ENCODE data around the gene PRM3. TPM values are rescaled to one million over a fixed set of nuclear protein-coding genes. Genes with fewer than 3 reads are reported as not detected.

The PRM3 gene
- total and polyA plus RNA-seq, 2 experiments from 2014 or later, result not detected

GRCh38 chr16:11253009-11253994, 20.1 kb downstream of the PRM3 start:
- WGBS, 2 experiments (ENCODE audit: low coverage in 1 of 2, low lambda C conversion rate in 2 of 2, missing lambda C conversion rate in 2 of 2), result 73 to 81% methylated on average over 5 of the region's 5 CpGs
- H3F3A ChIP-seq (ENCODE audit: insufficient read depth), result peaks cover 8% of the 10 kb centered on the region
- TF ChIP-seq EZH2 (IDR thresholded peaks at IDR 0.05; ENCODE audit: insufficient read depth, poor library complexity, severe bottlenecking), result no peak
- TF ChIP-seq EZH2phosphoT487 (IDR thresholded peaks at IDR 0.05; ENCODE audit: insufficient read depth, low read depth), result no peak
- H3K4me1 ChIP-seq (ENCODE audit: insufficient read depth), result peaks cover 4% of the 10 kb centered on the region; the same call in 1 of the 2 replicates
- no peak overlapping the region for H3K27ac ChIP-seq
- H3K9me3 ChIP-seq (ENCODE audit: low read depth), result no peaks in the 10 kb centered on the region
- H3K4me3 ChIP-seq, result no peak overlapping the region
- no peak overlapping the region for H2AFZ ChIP-seq
- H3K9me2 ChIP-seq (ENCODE audit: insufficient read depth), result no peaks in the 10 kb centered on the region
- H3K27me3 ChIP-seq (replicated peaks; ENCODE audit: insufficient read depth), result no peaks in the 10 kb centered on the region
- H4K20me1 ChIP-seq (ENCODE audit: insufficient read depth), result no peaks in the 10 kb centered on the region
- no peaks in the 10 kb centered on the region for H3K79me2 ChIP-seq (ENCODE audit: insufficient read depth)
- H3K4me2 ChIP-seq (ENCODE audit: unreplicated experiment), result peak overlapping the region; percentile 86
- no peaks in the 10 kb centered on the region for H3K36me3 ChIP-seq (ENCODE audit: low read depth)
- in situ Hi-C loops (cut with MboI), result loop anchor here (10.0 kb wide), 1 partner anchor 289 kb away; no protein-coding TSS in a partner anchor
- peak; percentile 65 for DNase-seq
- H3K9ac ChIP-seq, result no peak overlapping the region

- no peak overlapping the region for H3K4me2 ChIP-seq (ENCODE audit: unreplicated experiment)
- no peak overlapping the region for H3K9ac ChIP-seq
- peaks cover 4% of the 10 kb centered on the region; the same call in 1 of the 2 replicates for H3K4me1 ChIP-seq (ENCODE audit: insufficient read depth)
- H2AFZ ChIP-seq, result no peak overlapping the region
- peaks cover 8% of the 10 kb centered on the region for H3F3A ChIP-seq (ENCODE audit: insufficient read depth)
- no peaks in the 10 kb centered on the region for H3K79me2 ChIP-seq (ENCODE audit: insufficient read depth)
- WGBS, 2 experiments (ENCODE audit: low coverage in 1 of 2, low lambda C conversion rate in 2 of 2, missing lambda C conversion rate in 2 of 2), result 93 to 95% methylated on average over 8 of the region's 8 CpGs
- no peaks in the 10 kb centered on the region for H4K20me1 ChIP-seq (ENCODE audit: insufficient read depth)
- no peaks in the 10 kb centered on the region for H3K36me3 ChIP-seq (ENCODE audit: low read depth)
- no peak for DNase-seq
- no peak overlapping the region for H3K27ac ChIP-seq
- in situ Hi-C loops (cut with MboI), result loop anchor here (10.0 kb wide), 1 partner anchor 288 kb away; no protein-coding TSS in a partner anchor
- no peaks in the 10 kb centered on the region for H3K27me3 ChIP-seq (replicated peaks; ENCODE audit: insufficient read depth)
- no peak overlapping the region for H3K4me3 ChIP-seq
- no peaks in the 10 kb centered on the region for H3K9me3 ChIP-seq (ENCODE audit: low read depth)
- H3K9me2 ChIP-seq (ENCODE audit: insufficient read depth), result no peaks in the 10 kb centered on the region
- TF ChIP-seq EZH2 (IDR thresholded peaks at IDR 0.05; ENCODE audit: insufficient read depth, poor library complexity, severe bottlenecking) (no peak), EZH2phosphoT487 (IDR thresholded peaks at IDR 0.05; ENCODE audit: insufficient read depth, low read depth) (no peak)
Measured at GRCh38 chr16:11252482-11252931, 20.9 kb downstream of the PRM3 start.

GRCh38 chr16:11251525-11252481, 21.6 kb downstream of the PRM3 start:
- no peaks in the 10 kb centered on the region for H3K27me3 ChIP-seq (replicated peaks; ENCODE audit: insufficient read depth)
- WGBS, 2 experiments (ENCODE audit: low coverage in 1 of 2, low lambda C conversion rate in 2 of 2, missing lambda C conversion rate in 2 of 2), result 84 to 88% methylated on average over 17 to 18 of the region's 18 CpGs
- in situ Hi-C loops (cut with MboI), result loop anchor here (10.0 kb wide), 1 partner anchor 287 kb away; no protein-coding TSS in a partner anchor
- H3K4me1 ChIP-seq (ENCODE audit: insufficient read depth), result 0 out of 2 replicates have a peak, but pooled peaks cover under 1% of the 10 kb centered on the region
- no peak overlapping the region for H3K4me3 ChIP-seq
- no peaks in the 10 kb centered on the region for H4K20me1 ChIP-seq (ENCODE audit: insufficient read depth)
- H3K79me2 ChIP-seq (ENCODE audit: insufficient read depth), result no peaks in the 10 kb centered on the region
- no peak overlapping the region for H3K4me2 ChIP-seq (ENCODE audit: unreplicated experiment)
- peaks cover 8% of the 10 kb centered on the region for H3F3A ChIP-seq (ENCODE audit: insufficient read depth)
- TF ChIP-seq EZH2 (IDR thresholded peaks at IDR 0.05; ENCODE audit: insufficient read depth, poor library complexity, severe bottlenecking), result no peak
- TF ChIP-seq EZH2phosphoT487 (IDR thresholded peaks at IDR 0.05; ENCODE audit: insufficient read depth, low read depth), result no peak
- no peaks in the 10 kb centered on the region for H3K9me2 ChIP-seq (ENCODE audit: insufficient read depth)
- H3K27ac ChIP-seq, result no peak overlapping the region
- peak; percentile 57 for DNase-seq
- H3K9me3 ChIP-seq (ENCODE audit: low read depth), result no peaks in the 10 kb centered on the region
- H2AFZ ChIP-seq, result no peak overlapping the region
- no peaks in the 10 kb centered on the region for H3K36me3 ChIP-seq (ENCODE audit: low read depth)
- no peak overlapping the region for H3K9ac ChIP-seq

Measured in GM23248 (cell line).